ENCODE measurements around the gene METTL5.

DNA sequence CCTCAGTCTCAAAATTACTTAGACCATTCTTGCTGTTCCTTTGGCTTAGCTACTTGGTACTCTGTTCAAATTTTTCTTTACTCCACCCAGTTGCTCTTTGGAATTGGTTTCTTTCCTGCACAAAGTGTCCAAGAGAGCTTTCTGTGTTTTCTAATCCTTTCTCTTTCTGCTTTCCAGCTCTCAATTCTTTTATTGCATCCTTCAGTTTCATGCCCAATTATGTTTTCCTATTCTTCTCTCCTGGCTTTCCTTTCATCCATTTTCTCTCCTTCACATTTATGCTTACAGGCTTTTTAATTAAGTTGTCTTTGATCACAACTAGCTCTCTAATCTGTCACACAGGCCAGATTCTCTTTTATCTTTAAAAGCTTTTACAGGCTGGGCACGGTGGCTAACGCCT is 40.8 kb upstream of the METTL5 start:
- TF ChIP-seq, protein P1, sequence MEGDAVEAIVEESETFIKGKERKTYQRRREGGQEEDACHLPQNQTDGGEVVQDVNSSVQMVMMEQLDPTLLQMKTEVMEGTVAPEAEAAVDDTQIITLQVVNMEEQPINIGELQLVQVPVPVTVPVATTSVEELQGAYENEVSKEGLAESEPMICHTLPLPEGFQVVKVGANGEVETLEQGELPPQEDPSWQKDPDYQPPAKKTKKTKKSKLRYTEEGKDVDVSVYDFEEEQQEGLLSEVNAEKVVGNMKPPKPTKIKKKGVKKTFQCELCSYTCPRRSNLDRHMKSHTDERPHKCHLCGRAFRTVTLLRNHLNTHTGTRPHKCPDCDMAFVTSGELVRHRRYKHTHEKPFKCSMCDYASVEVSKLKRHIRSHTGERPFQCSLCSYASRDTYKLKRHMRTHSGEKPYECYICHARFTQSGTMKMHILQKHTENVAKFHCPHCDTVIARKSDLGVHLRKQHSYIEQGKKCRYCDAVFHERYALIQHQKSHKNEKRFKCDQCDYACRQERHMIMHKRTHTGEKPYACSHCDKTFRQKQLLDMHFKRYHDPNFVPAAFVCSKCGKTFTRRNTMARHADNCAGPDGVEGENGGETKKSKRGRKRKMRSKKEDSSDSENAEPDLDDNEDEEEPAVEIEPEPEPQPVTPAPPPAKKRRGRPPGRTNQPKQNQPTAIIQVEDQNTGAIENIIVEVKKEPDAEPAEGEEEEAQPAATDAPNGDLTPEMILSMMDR (IDR thresholded peaks at IDR 0.05): no peak
- TF ChIP-seq POLR2A (IDR thresholded peaks at IDR 0.05): no peak

Data from Peyer's patch (tissue), 4 donors.